ENCODE measurements around the gene ODAD3.

The ODAD3 gene

DNA sequence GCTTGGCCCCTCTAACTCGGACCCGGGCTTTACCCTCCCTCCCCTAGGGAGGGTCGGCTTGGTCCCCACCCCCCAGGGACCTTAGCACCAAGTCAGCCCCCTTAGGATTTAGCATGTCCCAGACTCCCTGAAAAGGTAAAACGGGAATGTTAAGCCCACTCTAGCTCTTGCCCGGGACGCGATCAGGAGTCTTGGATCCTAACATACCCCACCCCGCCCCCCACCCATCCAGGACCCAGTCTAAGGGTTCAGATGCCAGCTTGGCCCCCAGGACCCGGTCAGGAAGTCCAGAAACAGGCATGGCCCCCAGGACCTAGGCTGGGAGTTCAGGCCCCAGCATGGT, 51.2 kb downstream of the ODAD3 start:
- TF ChIP-seq, protein P1, sequence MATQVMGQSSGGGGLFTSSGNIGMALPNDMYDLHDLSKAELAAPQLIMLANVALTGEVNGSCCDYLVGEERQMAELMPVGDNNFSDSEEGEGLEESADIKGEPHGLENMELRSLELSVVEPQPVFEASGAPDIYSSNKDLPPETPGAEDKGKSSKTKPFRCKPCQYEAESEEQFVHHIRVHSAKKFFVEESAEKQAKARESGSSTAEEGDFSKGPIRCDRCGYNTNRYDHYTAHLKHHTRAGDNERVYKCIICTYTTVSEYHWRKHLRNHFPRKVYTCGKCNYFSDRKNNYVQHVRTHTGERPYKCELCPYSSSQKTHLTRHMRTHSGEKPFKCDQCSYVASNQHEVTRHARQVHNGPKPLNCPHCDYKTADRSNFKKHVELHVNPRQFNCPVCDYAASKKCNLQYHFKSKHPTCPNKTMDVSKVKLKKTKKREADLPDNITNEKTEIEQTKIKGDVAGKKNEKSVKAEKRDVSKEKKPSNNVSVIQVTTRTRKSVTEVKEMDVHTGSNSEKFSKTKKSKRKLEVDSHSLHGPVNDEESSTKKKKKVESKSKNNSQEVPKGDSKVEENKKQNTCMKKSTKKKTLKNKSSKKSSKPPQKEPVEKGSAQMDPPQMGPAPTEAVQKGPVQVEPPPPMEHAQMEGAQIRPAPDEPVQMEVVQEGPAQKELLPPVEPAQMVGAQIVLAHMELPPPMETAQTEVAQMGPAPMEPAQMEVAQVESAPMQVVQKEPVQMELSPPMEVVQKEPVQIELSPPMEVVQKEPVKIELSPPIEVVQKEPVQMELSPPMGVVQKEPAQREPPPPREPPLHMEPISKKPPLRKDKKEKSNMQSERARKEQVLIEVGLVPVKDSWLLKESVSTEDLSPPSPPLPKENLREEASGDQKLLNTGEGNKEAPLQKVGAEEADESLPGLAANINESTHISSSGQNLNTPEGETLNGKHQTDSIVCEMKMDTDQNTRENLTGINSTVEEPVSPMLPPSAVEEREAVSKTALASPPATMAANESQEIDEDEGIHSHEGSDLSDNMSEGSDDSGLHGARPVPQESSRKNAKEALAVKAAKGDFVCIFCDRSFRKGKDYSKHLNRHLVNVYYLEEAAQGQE (IDR thresholded peaks at IDR 0.05; ENCODE audit: insufficient replicate concordance, low read depth) = no peak
- TF ChIP-seq POLR2AphosphoS5 (IDR thresholded peaks at IDR 0.05; ENCODE audit: low read depth) (no peak), SPI1 (IDR thresholded peaks at IDR 0.05; ENCODE audit: borderline replicate concordance, low read depth) (no peak), GABPA (IDR thresholded peaks at IDR 0.05; ENCODE audit: low read depth) (no peak)
- TF ChIP-seq, protein P2, sequence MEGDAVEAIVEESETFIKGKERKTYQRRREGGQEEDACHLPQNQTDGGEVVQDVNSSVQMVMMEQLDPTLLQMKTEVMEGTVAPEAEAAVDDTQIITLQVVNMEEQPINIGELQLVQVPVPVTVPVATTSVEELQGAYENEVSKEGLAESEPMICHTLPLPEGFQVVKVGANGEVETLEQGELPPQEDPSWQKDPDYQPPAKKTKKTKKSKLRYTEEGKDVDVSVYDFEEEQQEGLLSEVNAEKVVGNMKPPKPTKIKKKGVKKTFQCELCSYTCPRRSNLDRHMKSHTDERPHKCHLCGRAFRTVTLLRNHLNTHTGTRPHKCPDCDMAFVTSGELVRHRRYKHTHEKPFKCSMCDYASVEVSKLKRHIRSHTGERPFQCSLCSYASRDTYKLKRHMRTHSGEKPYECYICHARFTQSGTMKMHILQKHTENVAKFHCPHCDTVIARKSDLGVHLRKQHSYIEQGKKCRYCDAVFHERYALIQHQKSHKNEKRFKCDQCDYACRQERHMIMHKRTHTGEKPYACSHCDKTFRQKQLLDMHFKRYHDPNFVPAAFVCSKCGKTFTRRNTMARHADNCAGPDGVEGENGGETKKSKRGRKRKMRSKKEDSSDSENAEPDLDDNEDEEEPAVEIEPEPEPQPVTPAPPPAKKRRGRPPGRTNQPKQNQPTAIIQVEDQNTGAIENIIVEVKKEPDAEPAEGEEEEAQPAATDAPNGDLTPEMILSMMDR (IDR thresholded peaks at IDR 0.05; ENCODE audit: insufficient read depth, low read length) = no peak
- H3K4me3 ChIP-seq (replicated peaks; ENCODE audit: insufficient read depth, low read length) = peak overlapping the region; percentile 37
- DNase-seq (ENCODE audit: low read depth in 1 of 2, low spot score in 1 of 2) = no peak
- no peak overlapping the region for H3K27ac ChIP-seq (replicated peaks)
- H3K27me3 ChIP-seq (ENCODE audit: insufficient read depth, poor library complexity, severe bottlenecking) = peaks cover 8% of the 10 kb centered on the region

DNA sequence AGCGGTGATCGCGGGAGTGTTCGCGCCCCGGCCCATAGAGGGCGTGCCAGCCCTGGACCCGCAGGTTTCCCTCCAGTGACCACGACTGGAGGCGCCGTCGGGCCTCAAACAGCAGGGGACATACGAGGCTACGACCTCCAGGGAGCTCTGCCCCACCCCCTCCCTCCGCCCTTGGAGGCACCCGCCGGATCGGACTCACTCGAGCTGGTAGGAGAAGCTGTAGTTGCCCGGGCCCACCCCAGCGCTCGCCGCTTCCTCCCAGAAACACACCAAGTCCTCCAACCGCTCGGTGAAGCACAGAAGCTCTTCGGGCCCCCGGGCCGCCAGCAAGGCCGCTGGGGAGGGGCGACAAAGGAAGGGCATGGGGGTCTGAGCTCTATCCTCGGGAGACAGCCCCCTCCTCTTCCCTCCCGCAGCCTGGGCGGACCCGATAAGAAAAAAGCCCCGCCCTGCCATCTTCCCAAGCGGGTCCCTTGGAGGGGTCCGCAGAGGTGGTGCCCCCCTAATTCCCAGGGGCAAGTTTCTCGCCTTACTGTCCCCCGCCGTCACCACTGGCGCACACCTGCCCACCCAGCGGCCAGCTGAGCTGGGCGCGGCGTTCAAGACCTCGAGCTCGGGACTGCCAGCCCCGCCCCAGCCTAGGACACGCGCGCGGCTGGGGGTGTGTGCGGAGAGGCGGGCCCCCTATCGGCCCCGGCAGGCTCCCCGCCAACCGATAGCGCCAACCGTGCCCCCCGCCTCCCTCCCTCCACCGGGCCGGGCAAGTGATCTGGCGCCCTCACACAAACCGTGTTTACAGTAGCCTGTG, 51.8 kb downstream of the ODAD3 start:
- TF ChIP-seq, protein P2 (IDR thresholded peaks at IDR 0.05; ENCODE audit: insufficient read depth, low read length) = peak; percentile 82
- TF ChIP-seq GABPA (IDR thresholded peaks at IDR 0.05; ENCODE audit: low read depth) = no peak
- 0 out of 2 replicates have a peak, but pooled peaks have one; percentile 9 for TF ChIP-seq SPI1 (IDR thresholded peaks at IDR 0.05; ENCODE audit: borderline replicate concordance, low read depth)
- no peak for TF ChIP-seq POLR2AphosphoS5 (IDR thresholded peaks at IDR 0.05; ENCODE audit: low read depth)
- DNase-seq (ENCODE audit: low read depth in 1 of 2, low spot score in 1 of 2) = peak; percentile 55 to 57
- peak overlapping the region; percentile 37 for H3K4me3 ChIP-seq (replicated peaks; ENCODE audit: insufficient read depth, low read length)
- no peak overlapping the region for H3K27ac ChIP-seq (replicated peaks)
- H3K27me3 ChIP-seq (ENCODE audit: insufficient read depth, poor library complexity, severe bottlenecking) = peaks cover 8% of the 10 kb centered on the region

DNA sequence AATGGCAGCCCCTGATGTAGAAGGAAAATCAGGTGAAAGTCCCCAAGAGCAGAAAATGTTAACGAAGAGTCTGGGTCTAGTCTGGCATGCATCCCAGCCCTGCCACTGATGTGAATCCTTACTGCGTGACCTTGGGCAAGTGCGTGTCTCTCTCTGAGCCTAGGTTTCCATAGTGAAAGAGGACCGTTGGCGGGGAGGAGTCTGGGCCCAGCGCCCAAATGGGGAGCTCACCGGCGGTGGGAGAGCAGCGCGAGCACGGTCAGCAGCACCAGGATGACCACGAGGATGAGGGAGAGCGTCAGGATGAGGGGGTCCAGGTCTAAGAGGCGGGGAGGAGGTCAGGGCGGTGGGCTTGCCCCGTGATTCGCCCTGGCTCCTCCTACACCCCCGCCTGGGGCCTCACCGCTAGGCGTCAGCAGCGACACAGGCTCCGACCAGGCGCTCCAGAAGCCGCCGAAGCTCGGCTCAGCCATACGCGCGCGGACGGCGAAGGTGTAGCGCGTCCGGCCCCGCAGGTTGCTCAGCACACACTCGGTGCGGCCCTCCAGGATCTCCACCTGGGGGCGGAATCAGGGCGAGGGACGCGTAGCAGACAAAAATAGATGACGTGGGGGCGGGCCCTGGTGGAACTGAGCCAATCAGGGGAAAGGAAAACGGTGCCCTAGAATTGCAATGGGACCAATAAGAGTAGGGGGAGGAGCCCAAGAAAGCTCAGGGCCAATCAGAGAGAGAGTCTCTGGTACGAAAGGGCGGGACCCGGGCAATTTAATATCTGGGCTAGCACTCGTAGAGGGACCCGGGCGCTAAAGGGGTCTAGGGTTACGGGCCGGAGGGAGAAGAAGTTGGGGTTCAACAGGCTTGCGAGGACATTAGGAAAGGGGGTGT, 54.0 kb downstream of the ODAD3 start:
- peak overlapping the region; percentile 64 for H3K4me3 ChIP-seq (replicated peaks; ENCODE audit: insufficient read depth, low read length)

More for the DNA sequence above, 54.0 kb downstream of the ODAD3 start:
- Histone ChIP-seq H3K27ac (replicated peaks) (peak overlapping the region; percentile 78), H3K27me3 (ENCODE audit: insufficient read depth, poor library complexity, severe bottlenecking) (peaks cover 8% of the 10 kb centered on the region)
- DNase-seq (ENCODE audit: low read depth in 1 of 2, low spot score in 1 of 2) = peak; percentile 97 to 99
- TF ChIP-seq, protein P2 (IDR thresholded peaks at IDR 0.05; ENCODE audit: insufficient read depth, low read length) = peak; percentile 67
- TF ChIP-seq GABPA (IDR thresholded peaks at IDR 0.05; ENCODE audit: low read depth) = no peak
- TF ChIP-seq, protein P1 (IDR thresholded peaks at IDR 0.05; ENCODE audit: insufficient replicate concordance, low read depth) = no peak
- TF ChIP-seq SPI1 (IDR thresholded peaks at IDR 0.05; ENCODE audit: borderline replicate concordance, low read depth) = no peak
- peak; percentile 84 for TF ChIP-seq POLR2AphosphoS5 (IDR thresholded peaks at IDR 0.05; ENCODE audit: low read depth)

Data from HL-60 (cell line).